NOMO-1 treated with DMSO at 0.1 percent for 48 hours (cell line): ENCODE results near the gene BMP3.

Experiments used
- DNase-seq: peaks from one replicate; lab custom pipeline; 2025; ENCODE audit not compliant: unreplicated experiment; lab: John Stamatoyannopoulos, UW

BMP3 gene

GRCh38 chr4:81040012-81040659, 9.6 kb downstream of the BMP3 start:
- DNase-seq = peak; percentile 17

- DNase-seq = no peak
Measured at GRCh38 chr4:81042578-81043365, 12.3 kb downstream of the BMP3 start.

- DNase-seq = no peak
Measured at GRCh38 chr4:81049330-81049729, 18.8 kb downstream of the BMP3 start.

- DNase-seq = no peak
Measured at GRCh38 chr4:81049907-81050306, 19.4 kb downstream of the BMP3 start.

- DNase-seq = peak; percentile 10
Measured at GRCh38 chr4:81052119-81053068, 21.9 kb downstream of the BMP3 start.

GRCh38 chr4:81058621-81059020, 28.1 kb downstream of the BMP3 start:
- DNase-seq = no peak

- no peak for DNase-seq
Measured at GRCh38 chr4:81060587-81061343, 30.3 kb downstream of the BMP3 start.

- no peak for DNase-seq
Measured at GRCh38 chr4:81061344-81061730, 30.8 kb downstream of the BMP3 start.

GRCh38 chr4:81062001-81062400, 31.5 kb downstream of the BMP3 start:
- DNase-seq = no peak

GRCh38 chr4:81065446-81065845, 34.9 kb downstream of the BMP3 start:
- DNase-seq = no peak

GRCh38 chr4:81069706-81070331, 39.3 kb downstream of the BMP3 start:
- peak; percentile 65 for DNase-seq

- no peak for DNase-seq
Measured at GRCh38 chr4:81071013-81071412, 40.5 kb downstream of the BMP3 start.

GRCh38 chr4:81081156-81081555, 50.6 kb downstream of the BMP3 start:
- no peak for DNase-seq

- DNase-seq = no peak
Measured at GRCh38 chr4:81084029-81084428, 53.5 kb downstream of the BMP3 start.

GRCh38 chr4:81084634-81085033, 54.1 kb downstream of the BMP3 start:
- DNase-seq = no peak

GRCh38 chr4:81085291-81085690, 54.8 kb downstream of the BMP3 start:
- no peak for DNase-seq

- no peak for DNase-seq
Measured at GRCh38 chr4:81085979-81086378, 55.5 kb downstream of the BMP3 start.

- DNase-seq = no peak
Measured at GRCh38 chr4:81093720-81094401, 63.4 kb downstream of the BMP3 start.

- no peak for DNase-seq
Measured at GRCh38 chr4:81095389-81095788, 64.9 kb downstream of the BMP3 start.

- DNase-seq = no peak
Measured at GRCh38 chr4:81096566-81096965, 66.1 kb downstream of the BMP3 start.
